SU-DHL-6 (cell line): ENCODE measurements around the gene SCGN.

Experiments used
- EZH2phosphoT487 ChIP-seq: fragments of 200-600 bp; sonication (generic), shearing (Covaris generic); conservative IDR thresholded peaks from 2 replicates; pipeline ENCODE4 v1.6.1; 2018; ENCODE audit warnings: mild to moderate bottlenecking, antibody characterized with exemption, low read length, moderate library complexity, mixed read lengths
- TF ChIP-seq, protein P1 (sequence below): fragments of 200-600 bp; sonication (generic); IDR thresholded peaks from one replicate; pipeline ENCODE4 v1.5.1; 2017; ENCODE audit warnings: antibody characterized with exemption, mild to moderate bottlenecking, low read length, moderate library complexity; ENCODE audit not compliant: insufficient read depth, poor library complexity, severe bottlenecking

DNA sequence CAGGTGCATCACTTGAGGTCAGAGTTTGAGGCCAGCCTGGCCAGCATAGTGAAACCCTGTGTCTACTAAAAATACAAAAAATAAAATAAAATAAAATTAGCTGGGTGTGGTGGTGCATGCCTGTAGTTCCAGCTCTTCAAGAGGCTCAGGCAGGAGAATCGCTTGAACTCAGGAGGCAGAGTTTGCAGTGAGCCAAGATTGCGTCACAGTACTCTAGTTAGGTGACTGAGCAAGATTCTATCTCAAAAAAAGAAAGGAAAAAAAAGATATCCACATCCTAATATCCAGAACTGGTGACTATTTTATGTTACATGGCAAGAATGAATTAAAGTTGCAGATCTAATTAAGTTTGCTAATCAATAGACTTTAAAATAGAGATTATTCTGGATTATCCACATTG is 32.5 kb downstream of the SCGN start:
- TF ChIP-seq, protein P1, sequence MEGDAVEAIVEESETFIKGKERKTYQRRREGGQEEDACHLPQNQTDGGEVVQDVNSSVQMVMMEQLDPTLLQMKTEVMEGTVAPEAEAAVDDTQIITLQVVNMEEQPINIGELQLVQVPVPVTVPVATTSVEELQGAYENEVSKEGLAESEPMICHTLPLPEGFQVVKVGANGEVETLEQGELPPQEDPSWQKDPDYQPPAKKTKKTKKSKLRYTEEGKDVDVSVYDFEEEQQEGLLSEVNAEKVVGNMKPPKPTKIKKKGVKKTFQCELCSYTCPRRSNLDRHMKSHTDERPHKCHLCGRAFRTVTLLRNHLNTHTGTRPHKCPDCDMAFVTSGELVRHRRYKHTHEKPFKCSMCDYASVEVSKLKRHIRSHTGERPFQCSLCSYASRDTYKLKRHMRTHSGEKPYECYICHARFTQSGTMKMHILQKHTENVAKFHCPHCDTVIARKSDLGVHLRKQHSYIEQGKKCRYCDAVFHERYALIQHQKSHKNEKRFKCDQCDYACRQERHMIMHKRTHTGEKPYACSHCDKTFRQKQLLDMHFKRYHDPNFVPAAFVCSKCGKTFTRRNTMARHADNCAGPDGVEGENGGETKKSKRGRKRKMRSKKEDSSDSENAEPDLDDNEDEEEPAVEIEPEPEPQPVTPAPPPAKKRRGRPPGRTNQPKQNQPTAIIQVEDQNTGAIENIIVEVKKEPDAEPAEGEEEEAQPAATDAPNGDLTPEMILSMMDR: no peak
- TF ChIP-seq EZH2phosphoT487: no peak
